HL-60/S4 (cell line): ENCODE data around the gene MAFF.

Experiments
- in situ Hi-C: fragments of 300-500 bp; cut with MboI; formaldehyde crosslinking; loops from 2 replicates; pipeline ENCODE4 v1.14.3; 2022; ENCODE audit warnings: low sequenced_read_pairs

Gene MAFF

GRCh38 chr22:38203090-38203810, 1.5 kb downstream of the MAFF start:
- in situ Hi-C loops, result no loop called here

GRCh38 chr22:38203855-38204514, 2.2 kb downstream of the MAFF start:
- in situ Hi-C loops, result no loop called here

GRCh38 chr22:38204784-38205183, 3.0 kb downstream of the MAFF start:
- in situ Hi-C loops, result no loop called here

- in situ Hi-C loops, result no loop called here
These were observed 3.7 kb downstream of the MAFF start for GRCh38 chr22:38205261-38206128.

- in situ Hi-C loops, result no loop called here
These were observed 6.2 kb downstream of the MAFF start for GRCh38 chr22:38207898-38208432.

GRCh38 chr22:38208551-38208968, 6.8 kb downstream of the MAFF start:
- in situ Hi-C loops, result no loop called here

- in situ Hi-C loops, result no loop called here
These were observed 9.8 kb downstream of the MAFF start for GRCh38 chr22:38211556-38211955.

GRCh38 chr22:38212442-38212841, 10.6 kb downstream of the MAFF start:
- in situ Hi-C loops, result no loop called here

- in situ Hi-C loops, result no loop called here
These were observed 11.7 kb downstream of the MAFF start for GRCh38 chr22:38213319-38213989.

GRCh38 chr22:38213990-38214301, 12.2 kb downstream of the MAFF start:
- in situ Hi-C loops, result no loop called here

GRCh38 chr22:38214302-38215056, 12.7 kb downstream of the MAFF start:
- in situ Hi-C loops, result no loop called here

GRCh38 chr22:38215156-38216038, 13.6 kb downstream of the MAFF start:
- in situ Hi-C loops, result no loop called here

- in situ Hi-C loops, result no loop called here
These were observed 17.1 kb downstream of the MAFF start for GRCh38 chr22:38218661-38219622.

GRCh38 chr22:38219632-38220031, 17.8 kb downstream of the MAFF start:
- in situ Hi-C loops, result no loop called here

- in situ Hi-C loops, result no loop called here
These were observed 18.4 kb downstream of the MAFF start for GRCh38 chr22:38220163-38220562.

- in situ Hi-C loops, result no loop called here
These were observed 19.0 kb downstream of the MAFF start for GRCh38 chr22:38220653-38221386.

GRCh38 chr22:38221407-38221806, 19.6 kb downstream of the MAFF start:
- in situ Hi-C loops, result no loop called here
